ENCODE results near the gene MLEC.

- TF ChIP-seq, protein P1, sequence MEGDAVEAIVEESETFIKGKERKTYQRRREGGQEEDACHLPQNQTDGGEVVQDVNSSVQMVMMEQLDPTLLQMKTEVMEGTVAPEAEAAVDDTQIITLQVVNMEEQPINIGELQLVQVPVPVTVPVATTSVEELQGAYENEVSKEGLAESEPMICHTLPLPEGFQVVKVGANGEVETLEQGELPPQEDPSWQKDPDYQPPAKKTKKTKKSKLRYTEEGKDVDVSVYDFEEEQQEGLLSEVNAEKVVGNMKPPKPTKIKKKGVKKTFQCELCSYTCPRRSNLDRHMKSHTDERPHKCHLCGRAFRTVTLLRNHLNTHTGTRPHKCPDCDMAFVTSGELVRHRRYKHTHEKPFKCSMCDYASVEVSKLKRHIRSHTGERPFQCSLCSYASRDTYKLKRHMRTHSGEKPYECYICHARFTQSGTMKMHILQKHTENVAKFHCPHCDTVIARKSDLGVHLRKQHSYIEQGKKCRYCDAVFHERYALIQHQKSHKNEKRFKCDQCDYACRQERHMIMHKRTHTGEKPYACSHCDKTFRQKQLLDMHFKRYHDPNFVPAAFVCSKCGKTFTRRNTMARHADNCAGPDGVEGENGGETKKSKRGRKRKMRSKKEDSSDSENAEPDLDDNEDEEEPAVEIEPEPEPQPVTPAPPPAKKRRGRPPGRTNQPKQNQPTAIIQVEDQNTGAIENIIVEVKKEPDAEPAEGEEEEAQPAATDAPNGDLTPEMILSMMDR (CRISPR knock-in tag; IDR thresholded peaks at IDR 0.05): no peak
- TF ChIP-seq KLF16 (CRISPR knock-in tag; IDR thresholded peaks at IDR 0.05) (no peak), JUN (CRISPR knock-in tag; IDR thresholded peaks at IDR 0.05) (no peak)
Measured at GRCh38 chr12:120720234-120720986, 33.5 kb downstream of the MLEC start.
